Astrocyte (in vitro differentiated cells and primary cell): ENCODE data around the gene SOHLH2.

Source experiments
- CTCF ChIP-seq: IDR thresholded peaks from 2 replicates; pipeline ENCODE4 v1.5.1; 2011; ENCODE audit warnings: low read depth, mild to moderate bottlenecking, inconsistent platforms, low read length, moderate library complexity; ENCODE audit not compliant: insufficient read depth
- EZH2 ChIP-seq: IDR thresholded peaks from 2 replicates; pipeline ENCODE4 v1.6.1; 2012; ENCODE audit warnings: mild to moderate bottlenecking, low read length, inconsistent platforms; ENCODE audit not compliant: insufficient read depth

- TF ChIP-seq CTCF (no peak), EZH2 (no peak)
Observed at GRCh38 chr13:36224730-36225129, 10.4 kb upstream of the SOHLH2 start.
